SU-DHL-6 (cell line): ENCODE data around the gene USP28.

Source experiments
- H2AFZ ChIP-seq: fragments of 200-600 bp; sonication (generic); 2 replicates; pipeline ENCODE4 v1.6.1; 2014; ENCODE audit warnings: low read depth, mild to moderate bottlenecking, moderate library complexity, mixed read lengths, antibody characterized with exemption, low read length; ENCODE audit not compliant: severe bottlenecking
- H3F3A ChIP-seq: fragments of 200-600 bp; shearing (Covaris generic); 2 replicates; pipeline ENCODE4 v1.6.0; 2016; ENCODE audit warnings: antibody characterized with exemption, mild to moderate bottlenecking; ENCODE audit not compliant: insufficient read depth
- H3K27ac ChIP-seq: fragments of 200-600 bp; sonication (generic); 2 replicates; pipeline ENCODE4 v1.5.1; 2016; ENCODE audit warnings: low read depth, mild to moderate bottlenecking, low read length, moderate library complexity, mixed read lengths
- H3K27me3 ChIP-seq: fragments of 200-600 bp; sonication (generic), shearing (Covaris generic); 2 replicates; pipeline ENCODE4 v1.6.0; 2014; ENCODE audit warnings: mild to moderate bottlenecking, low read length
- H3K36me3 ChIP-seq: fragments of 200-600 bp; sonication (generic); 2 replicates; pipeline ENCODE4 v1.6.1; 2014; ENCODE audit warnings: mild to moderate bottlenecking, low read length, mixed read lengths
- H3K4me2 ChIP-seq: fragments of 300-600, 200-600 bp; shearing (Covaris generic), sonication (generic); 2 replicates; pipeline ENCODE4 v1.6.0; 2014; ENCODE audit warnings: low read length, low read depth, mild to moderate bottlenecking; ENCODE audit not compliant: poor library complexity, severe bottlenecking
- H3K4me3 ChIP-seq: fragments of 200-600 bp; sonication (generic); 2 replicates; pipeline ENCODE4 v1.5.1; 2014; ENCODE audit warnings: antibody characterized with exemption, low read length, mild to moderate bottlenecking, mixed read lengths; ENCODE audit not compliant: insufficient read depth, poor library complexity, severe bottlenecking
- H3K79me2 ChIP-seq: fragments of 200-600 bp; sonication (generic); 2 replicates; pipeline ENCODE4 v1.6.1; 2014; ENCODE audit warnings: mild to moderate bottlenecking, low read length, moderate library complexity; ENCODE audit not compliant: insufficient read depth
- H3K9ac ChIP-seq: fragments of 200-600 bp; sonication (generic); 2 replicates; pipeline ENCODE4 v1.7.0; 2014; ENCODE audit warnings: mild to moderate bottlenecking, low read length
- H3K9me2 ChIP-seq: fragments of 200-600 bp; sonication (generic); replicated peaks from 2 replicates; pipeline ENCODE4 v1.6.1; 2014; ENCODE audit warnings: low read length; ENCODE audit not compliant: insufficient read depth
- H3K9me3 ChIP-seq: fragments of 200-600 bp; sonication (generic); 2 replicates; pipeline ENCODE4 v1.6.1; 2014; ENCODE audit warnings: low read length, mixed read lengths; ENCODE audit not compliant: insufficient read depth
- H4K20me1 ChIP-seq: fragments of 200-600 bp; sonication (generic); 2 replicates; pipeline ENCODE4 v1.6.1; 2014; ENCODE audit warnings: low read depth, mild to moderate bottlenecking, antibody characterized with exemption, low read length, moderate library complexity, mixed read lengths
- EZH2phosphoT487 ChIP-seq: fragments of 200-600 bp; sonication (generic), shearing (Covaris generic); conservative IDR thresholded peaks from 2 replicates; pipeline ENCODE4 v1.6.1; 2018; ENCODE audit warnings: mild to moderate bottlenecking, antibody characterized with exemption, low read length, moderate library complexity, mixed read lengths
- TF ChIP-seq, protein P1 (sequence below): fragments of 200-600 bp; sonication (generic); IDR thresholded peaks from one replicate; pipeline ENCODE4 v1.5.1; 2017; ENCODE audit warnings: antibody characterized with exemption, mild to moderate bottlenecking, low read length, moderate library complexity; ENCODE audit not compliant: insufficient read depth, poor library complexity, severe bottlenecking

USP28 gene

DNA sequence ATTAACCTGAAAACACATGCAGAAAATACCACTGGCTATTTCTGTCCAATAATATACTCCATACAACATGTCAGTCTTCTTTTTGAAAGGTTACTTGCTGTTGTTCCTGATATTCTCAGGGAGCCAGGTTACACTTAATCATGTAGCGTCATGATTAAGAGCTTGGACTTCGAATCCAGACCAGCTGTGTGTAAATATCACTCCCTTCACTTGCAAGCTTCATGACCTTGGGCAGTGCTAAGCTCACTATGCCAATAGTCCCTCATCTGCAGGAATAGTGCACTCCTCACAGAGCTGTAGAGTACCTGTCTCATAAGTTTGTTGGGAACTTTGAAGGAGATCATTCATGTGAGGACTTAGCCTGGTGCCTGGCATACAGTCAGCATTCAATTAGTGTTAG lies 31.1 kb upstream of the USP28 start:
- H3F3A ChIP-seq, result no peaks in the 10 kb centered on the region
- H2AFZ ChIP-seq, result no peak overlapping the region
- no peak overlapping the region for H3K4me2 ChIP-seq
- TF ChIP-seq, protein P1, sequence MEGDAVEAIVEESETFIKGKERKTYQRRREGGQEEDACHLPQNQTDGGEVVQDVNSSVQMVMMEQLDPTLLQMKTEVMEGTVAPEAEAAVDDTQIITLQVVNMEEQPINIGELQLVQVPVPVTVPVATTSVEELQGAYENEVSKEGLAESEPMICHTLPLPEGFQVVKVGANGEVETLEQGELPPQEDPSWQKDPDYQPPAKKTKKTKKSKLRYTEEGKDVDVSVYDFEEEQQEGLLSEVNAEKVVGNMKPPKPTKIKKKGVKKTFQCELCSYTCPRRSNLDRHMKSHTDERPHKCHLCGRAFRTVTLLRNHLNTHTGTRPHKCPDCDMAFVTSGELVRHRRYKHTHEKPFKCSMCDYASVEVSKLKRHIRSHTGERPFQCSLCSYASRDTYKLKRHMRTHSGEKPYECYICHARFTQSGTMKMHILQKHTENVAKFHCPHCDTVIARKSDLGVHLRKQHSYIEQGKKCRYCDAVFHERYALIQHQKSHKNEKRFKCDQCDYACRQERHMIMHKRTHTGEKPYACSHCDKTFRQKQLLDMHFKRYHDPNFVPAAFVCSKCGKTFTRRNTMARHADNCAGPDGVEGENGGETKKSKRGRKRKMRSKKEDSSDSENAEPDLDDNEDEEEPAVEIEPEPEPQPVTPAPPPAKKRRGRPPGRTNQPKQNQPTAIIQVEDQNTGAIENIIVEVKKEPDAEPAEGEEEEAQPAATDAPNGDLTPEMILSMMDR, result no peak
- TF ChIP-seq EZH2phosphoT487, result no peak
- no peaks in the 10 kb centered on the region for H3K9me3 ChIP-seq
- H3K36me3 ChIP-seq, result no peaks in the 10 kb centered on the region
- H3K27ac ChIP-seq, result no peak overlapping the region
- no peak overlapping the region for H3K4me3 ChIP-seq
- no peaks in the 10 kb centered on the region for H3K9me2 ChIP-seq
- H3K79me2 ChIP-seq, result no peaks in the 10 kb centered on the region
- H3K27me3 ChIP-seq, result no peaks in the 10 kb centered on the region
- H3K9ac ChIP-seq, result no peak overlapping the region
- no peaks in the 10 kb centered on the region for H4K20me1 ChIP-seq

DNA sequence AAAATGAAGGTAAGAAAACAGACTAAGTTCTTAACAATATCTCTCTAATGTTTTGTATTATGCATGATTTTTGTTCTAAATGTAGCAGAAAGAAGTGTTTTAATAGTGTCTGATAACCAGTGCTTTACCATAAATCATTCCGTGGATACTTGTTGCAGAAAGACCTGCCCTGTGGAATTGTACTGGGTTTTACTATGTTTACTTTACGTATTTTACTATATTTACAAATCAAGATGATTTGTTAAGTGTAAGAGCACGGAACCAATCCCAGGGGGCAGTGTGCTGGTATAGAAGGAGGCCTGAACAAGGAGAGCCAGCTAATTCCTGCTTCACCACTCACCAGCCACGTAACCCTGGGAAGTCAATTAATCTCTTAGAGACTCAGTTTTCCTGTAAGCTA lies 30.7 kb upstream of the USP28 start:
- Histone ChIP-seq H3K4me3 (no peak overlapping the region), H3K9me3 (no peaks in the 10 kb centered on the region), H3K4me2 (no peak overlapping the region), H3K9ac (no peak overlapping the region), H3K27ac (no peak overlapping the region), H3K9me2 (no peaks in the 10 kb centered on the region), H3K27me3 (no peaks in the 10 kb centered on the region), H2AFZ (no peak overlapping the region), H3K36me3 (no peaks in the 10 kb centered on the region), H3K79me2 (no peaks in the 10 kb centered on the region), H4K20me1 (no peaks in the 10 kb centered on the region), H3F3A (no peaks in the 10 kb centered on the region)
- no peak for TF ChIP-seq EZH2phosphoT487
- TF ChIP-seq, protein P1, result no peak

DNA sequence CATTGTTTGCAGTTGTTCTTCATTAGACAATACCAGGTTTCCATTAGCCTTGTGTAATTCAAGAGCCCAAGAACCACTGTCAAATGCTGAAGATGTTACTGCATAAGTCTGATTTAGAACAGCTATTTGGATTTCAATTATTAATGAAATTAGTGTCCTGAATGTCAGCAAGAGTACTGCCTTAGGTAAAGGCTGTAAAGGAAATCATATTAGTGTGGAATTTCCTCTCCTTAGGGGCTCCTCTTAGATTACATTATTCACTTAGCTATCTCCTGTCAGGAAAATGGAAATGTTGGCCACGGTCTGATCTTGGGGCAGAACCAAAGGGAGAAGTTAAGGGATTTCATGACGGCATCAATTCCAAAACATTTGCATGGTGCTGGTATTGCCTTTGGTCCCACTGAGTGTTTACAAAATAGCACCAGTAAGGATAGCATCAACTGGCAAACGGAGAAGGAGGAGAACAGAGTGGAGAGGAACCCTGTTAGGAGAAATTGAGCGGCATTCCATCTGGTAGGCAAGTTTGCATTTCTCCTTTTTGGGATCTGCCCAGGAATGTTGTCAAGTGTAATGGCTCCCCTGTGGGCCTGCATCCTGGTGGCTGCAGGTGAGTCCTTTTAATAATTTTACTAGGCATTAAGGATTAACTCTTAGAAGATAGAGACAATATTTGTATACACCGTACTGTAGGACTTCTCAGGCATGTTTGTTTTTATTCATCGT lies 29.2 kb upstream of the USP28 start, which contains the start of gene HTR3B:
TSS of gene HTR3B (plus strand) at position 418 of the 723 bp plus-strand sequence. CDS start at position 556, 138 bp downstream.
- no peaks in the 10 kb centered on the region for H3K79me2 ChIP-seq
- no peaks in the 10 kb centered on the region for H4K20me1 ChIP-seq
- H3K9me3 ChIP-seq, result no peaks in the 10 kb centered on the region
- no peak within 1 kb of the TSS for H2AFZ ChIP-seq
- no peaks in the 10 kb centered on the region for H3K9me2 ChIP-seq
- H3K9ac ChIP-seq, result no peak within 1 kb of the TSS
- H3K36me3 ChIP-seq, result no peaks in the 10 kb centered on the region
- no peak for TF ChIP-seq EZH2phosphoT487
- TF ChIP-seq, protein P1, result no peak
- no peaks in the 10 kb centered on the region for H3K27me3 ChIP-seq
- H3K4me3 ChIP-seq, result no peak within 1 kb of the TSS
- no peak within 1 kb of the TSS for H3K4me2 ChIP-seq
- no peak within 1 kb of the TSS for H3K27ac ChIP-seq
- no peaks in the 10 kb centered on the region for H3F3A ChIP-seq
